GM12872 (cell line): ENCODE data around the gene C2CD2L.

Source experiments
- CTCF ChIP-seq: IDR thresholded peaks from 3 replicates; pipeline ENCODE4 v1.5.1; 2011; ENCODE audit warnings: low read depth, mild to moderate bottlenecking, low read length, moderate library complexity; ENCODE audit not compliant: insufficient read depth

The C2CD2L gene

GRCh38 chr11:119158467-119158866 lies 51.3 kb downstream of the C2CD2L start:
- no peak for TF ChIP-seq CTCF

DNA sequence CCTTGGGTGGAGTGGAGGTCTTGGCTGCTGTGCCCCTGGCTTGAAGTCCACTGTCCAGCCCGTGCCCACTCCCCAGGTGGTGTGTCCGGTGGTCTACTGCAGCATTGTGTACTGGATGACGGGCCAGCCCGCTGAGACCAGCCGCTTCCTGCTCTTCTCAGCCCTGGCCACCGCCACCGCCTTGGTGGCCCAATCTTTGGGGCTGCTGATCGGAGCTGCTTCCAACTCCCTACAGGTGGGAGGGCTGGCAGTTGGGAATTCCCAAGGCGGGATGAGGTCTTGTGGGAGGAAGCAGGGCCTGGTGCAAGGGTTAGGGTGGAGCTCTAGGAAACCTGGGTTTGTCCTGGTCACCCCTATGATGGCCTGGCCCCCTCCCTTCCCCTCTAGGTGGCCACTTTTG lies 53.0 kb downstream of the C2CD2L start:
- no peak for TF ChIP-seq CTCF

DNA sequence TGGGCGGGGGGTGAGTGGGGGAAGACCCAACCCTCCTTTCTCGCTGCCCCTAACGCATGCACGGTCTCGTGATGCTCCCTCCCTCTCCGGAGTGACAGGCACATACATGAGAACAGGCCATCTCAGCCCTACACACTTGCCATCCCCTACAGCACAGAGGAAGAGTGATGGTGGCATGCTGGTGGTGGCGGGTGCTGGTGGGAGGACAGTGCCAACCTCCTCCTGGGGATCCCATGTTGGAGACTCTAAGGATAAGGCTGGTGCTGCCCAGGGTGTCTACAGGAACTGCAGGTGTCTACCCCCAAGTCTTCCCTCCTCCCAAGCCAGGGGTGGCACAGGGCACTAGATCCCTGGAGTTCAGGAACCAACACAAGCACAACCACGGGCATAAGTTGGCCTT lies 54.7 kb downstream of the C2CD2L start:
- no peak for TF ChIP-seq CTCF

GRCh38 chr11:119166368-119167076 lies 59.4 kb downstream of the C2CD2L start:
- no peak for TF ChIP-seq CTCF

- TF ChIP-seq CTCF: no peak
Observed at GRCh38 chr11:119167933-119168332, 60.8 kb downstream of the C2CD2L start.
